Fibroblast of gingiva (primary cell): ENCODE results near the gene FBLN5.
A peak's percentile ranks its signal among the peaks of the same experiment; 100 is the strongest.
"Not testable (repeated sequence)": the region's sequence is repeated elsewhere in the genome, so short reads cannot be mapped to it uniquely, and the experiment has no call there.

Experiments
- DNase-seq: peaks from one replicate; pipeline ENCODE4 v3.0.0-alpha.2; 2011; ENCODE audit warnings: low read depth

FBLN5 gene

GRCh38 chr14:91861091-91861490 lies 86.4 kb downstream of the FBLN5 start:
- no peak for DNase-seq

- no peak for DNase-seq
These were observed 87.3 kb downstream of the FBLN5 start for GRCh38 chr14:91860238-91860637.

DNA sequence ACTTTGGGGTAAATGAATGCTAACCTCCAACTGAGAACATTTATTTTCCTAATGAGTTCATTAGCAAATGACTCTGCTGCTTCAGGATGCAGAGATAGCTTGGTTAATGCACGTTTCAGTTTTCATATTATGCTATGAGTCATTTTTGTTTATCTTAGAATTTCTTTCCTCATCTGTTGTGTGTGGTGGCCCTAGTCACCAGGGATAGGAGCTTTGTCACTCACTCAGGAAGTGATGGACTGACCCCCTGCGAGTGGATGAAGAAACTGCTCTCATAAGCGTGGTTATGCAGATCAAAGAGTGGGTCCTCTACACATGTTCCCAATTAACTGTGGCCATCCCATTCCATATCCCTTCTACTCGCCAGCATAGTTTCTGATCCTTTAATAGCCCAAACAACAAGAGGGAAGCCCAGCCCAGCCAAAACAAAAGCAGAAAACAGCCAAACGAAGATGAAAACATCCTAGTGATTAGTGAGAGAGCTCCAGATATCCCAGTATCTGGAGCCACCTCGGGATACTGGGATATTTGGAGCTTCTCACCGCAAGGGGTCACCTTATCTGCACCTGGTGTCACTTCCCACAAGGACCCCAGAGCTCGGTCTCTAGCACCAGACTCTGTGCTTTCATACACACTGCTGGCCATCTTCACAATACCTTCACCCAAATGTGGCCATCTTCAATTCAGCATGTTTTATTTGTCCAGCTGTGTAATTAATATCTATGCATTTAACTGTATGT lies 88.8 kb downstream of the FBLN5 start:
- peak; percentile 95 for DNase-seq

DNA sequence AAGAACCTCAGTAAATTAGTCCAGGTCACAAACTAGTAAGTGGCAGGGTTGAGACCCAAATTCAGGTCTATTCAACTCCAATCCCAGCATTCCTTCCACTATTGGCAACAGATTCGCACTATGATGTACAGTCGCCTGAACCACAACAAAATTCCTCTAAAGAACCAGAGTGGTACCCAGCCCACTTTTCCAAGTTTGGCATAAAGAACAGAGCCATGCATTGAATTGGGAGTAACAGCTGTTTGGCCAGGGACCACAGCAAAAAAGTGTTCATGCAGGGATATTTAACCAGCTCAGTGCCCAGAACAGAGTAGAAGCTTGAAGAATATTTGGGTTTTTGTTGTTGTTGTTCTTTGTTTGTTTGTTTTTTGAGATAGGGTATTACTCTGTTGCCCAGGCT lies 89.9 kb downstream of the FBLN5 start:
- DNase-seq = no peak

- no peak for DNase-seq
These were observed 93.1 kb downstream of the FBLN5 start for GRCh38 chr14:91854327-91854934.

DNA sequence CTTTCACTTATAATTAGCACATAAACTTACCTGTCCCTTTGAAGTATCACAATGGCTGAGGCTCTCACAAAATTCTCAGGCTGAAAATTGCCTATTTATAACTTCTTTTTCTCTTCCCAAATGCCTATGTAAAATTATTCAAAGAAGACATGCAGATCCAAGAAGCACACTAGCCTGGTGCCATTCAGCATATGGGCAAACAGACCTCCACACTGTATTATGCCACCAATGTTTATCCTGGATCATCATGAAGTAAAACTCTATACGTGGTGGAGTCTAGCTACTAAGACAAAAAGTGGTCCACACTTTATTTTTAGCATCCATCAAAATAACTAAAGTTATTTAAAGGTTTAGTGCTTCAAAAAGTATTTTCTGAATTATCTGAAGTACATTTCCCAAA lies 95.9 kb downstream of the FBLN5 start:
- no peak for DNase-seq

- no peak for DNase-seq
These were observed 98.9 kb downstream of the FBLN5 start for GRCh38 chr14:91848504-91849001.

- no peak for DNase-seq
These were observed 99.8 kb downstream of the FBLN5 start for GRCh38 chr14:91847693-91848092.

GRCh38 chr14:91845652-91846051 lies 101.8 kb downstream of the FBLN5 start:
- DNase-seq = no peak

GRCh38 chr14:91845056-91845455 lies 102.4 kb downstream of the FBLN5 start:
- DNase-seq = not testable (repeated sequence)

- DNase-seq = no peak
These were observed 103.5 kb downstream of the FBLN5 start for GRCh38 chr14:91844029-91844428.

- DNase-seq = no peak
These were observed 104.1 kb downstream of the FBLN5 start for GRCh38 chr14:91843437-91843836.

GRCh38 chr14:91841065-91841464 lies 106.4 kb downstream of the FBLN5 start:
- no peak for DNase-seq

GRCh38 chr14:91839749-91840148 lies 107.7 kb downstream of the FBLN5 start:
- no peak for DNase-seq

DNA sequence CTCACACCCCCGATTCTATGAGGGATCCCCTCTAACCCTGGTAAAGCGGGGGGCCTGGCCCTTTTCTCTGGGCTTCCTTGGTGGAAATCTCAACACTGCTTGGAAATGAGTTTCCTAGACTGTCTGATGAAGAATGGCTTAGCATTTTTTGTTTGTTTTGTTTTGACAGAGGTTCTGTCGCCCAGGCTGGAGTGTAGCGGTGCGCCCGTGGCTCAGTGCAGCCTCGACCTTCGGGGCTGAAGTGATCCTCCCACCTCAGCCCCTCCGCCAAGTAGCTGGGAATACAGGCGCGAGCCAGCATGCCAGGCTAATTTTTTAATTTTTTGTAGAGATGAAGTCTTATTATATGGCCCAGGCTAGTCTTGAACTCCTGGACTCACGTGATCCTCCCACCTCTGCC lies 110.4 kb downstream of the FBLN5 start:
- DNase-seq = no peak

- no peak for DNase-seq
These were observed 111.3 kb downstream of the FBLN5 start for GRCh38 chr14:91835920-91836843.

DNA sequence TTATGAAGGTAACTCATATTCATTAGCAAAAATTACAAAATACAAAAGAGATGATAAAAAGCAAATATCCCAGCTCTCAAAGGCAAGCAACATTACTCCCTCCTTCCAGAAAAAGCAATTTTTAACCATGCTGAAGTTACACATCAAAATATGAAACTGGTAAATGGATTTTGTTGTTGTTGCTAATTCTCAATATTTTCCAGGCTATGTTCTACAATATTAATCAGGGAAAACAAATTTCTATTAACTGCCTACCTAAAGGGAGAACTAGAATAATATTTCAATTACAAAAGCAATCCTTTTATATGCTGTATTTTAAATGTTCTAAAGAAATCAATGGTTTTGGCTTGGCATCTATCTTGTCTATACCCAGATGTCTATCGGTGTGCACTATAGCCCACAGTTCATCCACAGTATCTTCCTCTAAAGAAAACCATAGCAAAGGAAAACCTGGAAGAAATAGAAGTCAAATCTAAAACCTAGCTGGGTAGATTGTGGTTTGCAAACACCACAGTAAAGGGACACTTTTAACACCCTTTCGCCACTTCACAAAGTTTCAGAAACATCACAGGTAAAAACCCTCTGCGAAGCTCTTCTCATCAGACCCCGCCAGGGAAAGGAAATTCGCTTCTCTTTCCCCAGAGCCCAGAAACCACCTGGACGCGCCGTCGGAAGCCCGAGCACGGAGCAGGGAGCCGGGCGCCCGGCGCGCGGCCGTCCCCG lies 112.1 kb downstream of the FBLN5 start:
- DNase-seq = no peak

DNA sequence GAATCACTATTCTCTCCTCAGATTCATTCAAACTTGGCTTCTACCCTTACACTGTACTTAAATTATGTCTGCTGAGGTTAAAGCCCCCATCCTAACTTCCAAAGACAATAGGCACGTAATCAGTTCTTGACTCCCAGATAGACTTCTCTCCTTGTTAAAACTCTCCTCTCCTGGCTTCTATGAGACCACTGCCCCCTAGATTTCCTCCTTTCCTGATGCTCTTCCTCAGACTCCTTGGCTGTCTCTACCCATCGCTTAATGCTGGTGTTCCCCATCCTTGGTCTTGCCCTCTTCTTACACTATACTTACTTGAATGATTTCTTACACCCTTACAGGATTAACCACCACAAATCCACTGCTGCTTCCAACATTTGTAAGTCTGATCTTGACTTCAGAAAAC lies 112.9 kb downstream of the FBLN5 start:
- no peak for DNase-seq

- DNase-seq = no peak
These were observed 116.2 kb downstream of the FBLN5 start for GRCh38 chr14:91831337-91831736.

DNA sequence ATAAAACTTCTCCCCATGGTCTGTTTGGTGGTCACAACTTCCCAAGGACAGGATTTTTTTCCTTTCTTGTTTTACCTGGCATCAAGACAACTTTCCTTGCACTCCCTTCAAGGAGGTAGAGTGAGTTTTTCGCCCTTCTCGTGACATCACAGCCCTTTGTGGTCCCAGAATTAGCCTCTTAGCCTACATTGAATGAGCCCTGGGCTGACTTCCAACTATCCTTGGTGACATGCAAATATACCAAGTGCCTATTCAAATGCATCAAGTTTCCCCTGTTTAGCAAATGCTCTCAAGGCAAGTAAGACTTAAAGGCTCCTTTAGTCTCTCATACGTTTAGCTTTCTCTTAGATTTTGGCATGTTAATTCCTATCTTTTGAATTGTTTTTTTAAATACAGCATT lies 116.7 kb downstream of the FBLN5 start:
- DNase-seq = no peak

DNA sequence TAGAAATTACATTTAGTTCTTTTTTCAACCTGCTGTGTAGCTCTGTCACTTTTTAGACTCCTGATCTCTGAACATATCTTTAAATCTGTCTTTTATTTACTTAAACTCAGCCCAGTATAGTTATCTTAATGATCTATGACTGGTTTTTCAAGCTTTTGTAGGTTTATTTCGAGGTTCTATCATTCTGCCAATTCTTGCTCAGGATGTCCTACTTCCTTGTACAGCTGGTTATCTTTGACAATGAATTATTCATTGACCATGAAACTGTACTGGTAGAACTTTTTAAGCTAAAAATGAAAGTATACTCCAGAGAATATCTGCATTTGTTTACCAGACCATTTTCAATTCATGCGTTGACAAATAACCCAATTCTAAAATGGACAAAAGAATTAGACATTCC lies 118.0 kb downstream of the FBLN5 start:
- DNase-seq = no peak

- no peak for DNase-seq
These were observed 119.7 kb downstream of the FBLN5 start for GRCh38 chr14:91827746-91828145.
